K562 (cell line): ENCODE measurements around the gene RALA. TPM values are rescaled to one million over a fixed set of nuclear protein-coding genes. Genes with fewer than 3 reads are reported as not detected.

Experiments
- ARID1B ChIP-seq: fragments of 450-650 bp; IDR thresholded peaks from 2 replicates; pipeline ENCODE4 v1.6.1; 2016; ENCODE audit warnings: antibody characterized with exemption, mild to moderate bottlenecking, inconsistent platforms
- ARID4B ChIP-seq: sonication (generic); formaldehyde crosslinking; IDR thresholded peaks from 2 replicates; pipeline ENCODE4 v1.8.0; 2022; ENCODE audit warnings: mild to moderate bottlenecking, missing genetic modification reagents
- BRD4 ChIP-seq: fragments of 200-600 bp; sonication (generic); IDR thresholded peaks from 2 replicates; pipeline ENCODE4 v1.6.1; 2017; ENCODE audit warnings: inconsistent platforms
- CBX1 ChIP-seq: sonication (generic); IDR thresholded peaks from 2 replicates; pipeline ENCODE4 v1.6.1; 2016; ENCODE audit warnings: antibody characterized with exemption, low read depth, mild to moderate bottlenecking
- EP300 ChIP-seq: IDR thresholded peaks from 2 replicates; pipeline ENCODE4 v1.6.1; 2012; ENCODE audit warnings: low read length, improper control_type of control experiment
- GTF2A2 ChIP-seq: IDR thresholded peaks from 2 replicates; pipeline ENCODE4 v1.6.1; 2016; ENCODE audit warnings: mild to moderate bottlenecking, missing genetic modification characterization, missing compliant biosample characterization
- KHSRP ChIP-seq: fragments of 450-650 bp; IDR thresholded peaks from 2 replicates; pipeline ENCODE4 v1.6.1; 2017
- LCOR ChIP-seq: sonication (generic); formaldehyde crosslinking; IDR thresholded peaks from 2 replicates; pipeline ENCODE4 v1.8.0; 2022; ENCODE audit warnings: mild to moderate bottlenecking, missing genetic modification reagents
- PYGO2 ChIP-seq: fragments of 450-650 bp; IDR thresholded peaks from 2 replicates; pipeline ENCODE4 v1.6.1; 2016; ENCODE audit warnings: mild to moderate bottlenecking, missing genetic modification characterization, moderate library complexity, missing compliant biosample characterization
- RBM14 ChIP-seq: fragments of 200-400 bp; formaldehyde crosslinking; IDR thresholded peaks from 2 replicates; pipeline ENCODE4 v1.6.1; 2018; ENCODE audit warnings: low read depth, mild to moderate bottlenecking, low read length, moderate library complexity, borderline replicate concordance; ENCODE audit not compliant: insufficient read depth
- STAT5A ChIP-seq: IDR thresholded peaks from 2 replicates; pipeline ENCODE4 v1.6.1; 2012; ENCODE audit warnings: low read length, inconsistent platforms, borderline replicate concordance
- TAF7 ChIP-seq: fragments of 450-650 bp; IDR thresholded peaks from 2 replicates; pipeline ENCODE4 v1.6.1; 2016; ENCODE audit warnings: missing genetic modification characterization, missing compliant biosample characterization
- THAP12 ChIP-seq: fragments of 250-450 bp; sonication (Bioruptor Pico); IDR thresholded peaks from 2 replicates; pipeline ENCODE4 v1.9.0; 2021; ENCODE audit warnings: mild to moderate bottlenecking, inconsistent platforms
- ZBTB12 ChIP-seq: fragments of 250-450 bp; sonication (Bioruptor Pico); IDR thresholded peaks from 2 replicates; pipeline ENCODE4 v1.4.0; 2020
- ZBTB17 ChIP-seq: fragments of 450-650 bp; formaldehyde crosslinking; IDR thresholded peaks from 2 replicates; pipeline ENCODE4 v1.4.0; 2020; ENCODE audit warnings: mild to moderate bottlenecking
- ZNF165 ChIP-seq: fragments of 250-450 bp; sonication (Bioruptor Pico); IDR thresholded peaks from 2 replicates; pipeline ENCODE4 v1.4.0; 2020; ENCODE audit warnings: borderline replicate concordance
- ZNF764 ChIP-seq: fragments of 250-450 bp; sonication (Bioruptor Pico); IDR thresholded peaks from 2 replicates; pipeline ENCODE4 v1.4.0; 2020; ENCODE audit warnings: low read depth, mild to moderate bottlenecking, moderate library complexity
- ZNF77 ChIP-seq: fragments of 250-450 bp; sonication (Bioruptor Pico); IDR thresholded peaks from 2 replicates; pipeline ENCODE4 v1.5.0; 2020
- polyA plus RNA-seq, 8 experiments: library from polyadenylated mRNA; depleted of rRNA in 4 of 8; stranded (reverse) in 5 of 8; unstranded in 3 of 8; fragments of >200 nt; fragmentation: Nextera tagmentation in 2 of 8; fragmentation: Illumina TruSeq in 1 of 8; extraction: Ambion mirVana in 2 of 8; extraction: Trizol in 1 of 8; gene quantifications; 2 replicates each; pipeline versions ENCODE4 v1.2.1 to v1.2.3, GENCODE V29; 2011 to 2014; ENCODE audit warnings: inconsistent platforms in 1 of 8, missing spikeins in 1 of 8
- total RNA-seq, 7 experiments: library from RNA; depleted of rRNA in 6 of 7; stranded (reverse); fragments of >200 nt in 6 of 7; fragmentation: Illumina TruSeq in 2 of 7; extraction: Trizol in 2 of 7; gene quantifications; 2 replicates each; pipeline versions ENCODE4 v1.2.1 to v1.2.3, GENCODE V29; 2011 to 2021; ENCODE audit warnings: low replicate concordance in 1 of 7
- TF ChIP-seq, protein P1 (sequence below): fragments of 250-450 bp; sonication (Bioruptor Pico); IDR thresholded peaks from 2 replicates; pipeline ENCODE4 v1.8.0; 2021; ENCODE audit warnings: moderate library complexity, mild to moderate bottlenecking, inconsistent platforms

Gene RALA
- total and polyA plus RNA-seq, 9 of the 15 experiments (the other 6 are each of a cell fraction or from before 2014, with no cell fraction given) = 7.2 to 28.0 (median 25.7) TPM

- no peak for TF ChIP-seq THAP12 (CRISPR knock-in tag)
- TF ChIP-seq CBX1 = no peak
- TF ChIP-seq EP300 = peak; percentile 89
- TF ChIP-seq ZNF165 (CRISPR knock-in tag) = 0 out of 2 replicates have a peak, but pooled peaks have one; percentile 31
- TF ChIP-seq ARID4B = no peak
- no peak; the same call in 1 of the 2 replicates for TF ChIP-seq ZBTB17 (CRISPR knock-in tag)
- TF ChIP-seq, protein P1, sequence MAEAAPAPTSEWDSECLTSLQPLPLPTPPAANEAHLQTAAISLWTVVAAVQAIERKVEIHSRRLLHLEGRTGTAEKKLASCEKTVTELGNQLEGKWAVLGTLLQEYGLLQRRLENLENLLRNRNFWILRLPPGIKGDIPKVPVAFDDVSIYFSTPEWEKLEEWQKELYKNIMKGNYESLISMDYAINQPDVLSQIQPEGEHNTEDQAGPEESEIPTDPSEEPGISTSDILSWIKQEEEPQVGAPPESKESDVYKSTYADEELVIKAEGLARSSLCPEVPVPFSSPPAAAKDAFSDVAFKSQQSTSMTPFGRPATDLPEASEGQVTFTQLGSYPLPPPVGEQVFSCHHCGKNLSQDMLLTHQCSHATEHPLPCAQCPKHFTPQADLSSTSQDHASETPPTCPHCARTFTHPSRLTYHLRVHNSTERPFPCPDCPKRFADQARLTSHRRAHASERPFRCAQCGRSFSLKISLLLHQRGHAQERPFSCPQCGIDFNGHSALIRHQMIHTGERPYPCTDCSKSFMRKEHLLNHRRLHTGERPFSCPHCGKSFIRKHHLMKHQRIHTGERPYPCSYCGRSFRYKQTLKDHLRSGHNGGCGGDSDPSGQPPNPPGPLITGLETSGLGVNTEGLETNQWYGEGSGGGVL (CRISPR knock-in tag) = no peak
- no peak for TF ChIP-seq PYGO2 (tag)
- peak; percentile 83; the same call in 1 of the 2 replicates for TF ChIP-seq LCOR (CRISPR knock-in tag)
- no peak for TF ChIP-seq ZNF764 (CRISPR knock-in tag)
- peak; percentile 94 for TF ChIP-seq ARID1B
- TF ChIP-seq ZNF77 (CRISPR knock-in tag) = no peak
- TF ChIP-seq TAF7 (tag) = no peak
- TF ChIP-seq STAT5A = peak; percentile 79; the same call in 1 of the 2 replicates
- no peak for TF ChIP-seq BRD4
- TF ChIP-seq ZBTB12 (CRISPR knock-in tag) = no peak
- no peak for TF ChIP-seq KHSRP
- no peak for TF ChIP-seq RBM14
- no peak for TF ChIP-seq GTF2A2 (tag)
These were observed 33.9 kb upstream of the RALA start (continued) for GRCh38 chr7:39589323-39590111.
